ENCODE results near the gene EGFL6.
"Not testable (repeated sequence)": the region's sequence is repeated elsewhere in the genome, so short reads cannot be mapped to it uniquely, and the experiment has no call there.

The EGFL6 gene

GRCh38 chrX:13627306-13627705 is 57.9 kb downstream of the EGFL6 start:
- Mint-ChIP-seq H3K27me3 (peaks cover 2% of the 10 kb centered on the region), H3K4me3 (no peak overlapping the region), H3K36me3 (no peaks in the 10 kb centered on the region), H3K9me3 (no peaks in the 10 kb centered on the region), H3K27ac (no peak overlapping the region), H3K4me1 (no peaks in the 10 kb centered on the region)

DNA sequence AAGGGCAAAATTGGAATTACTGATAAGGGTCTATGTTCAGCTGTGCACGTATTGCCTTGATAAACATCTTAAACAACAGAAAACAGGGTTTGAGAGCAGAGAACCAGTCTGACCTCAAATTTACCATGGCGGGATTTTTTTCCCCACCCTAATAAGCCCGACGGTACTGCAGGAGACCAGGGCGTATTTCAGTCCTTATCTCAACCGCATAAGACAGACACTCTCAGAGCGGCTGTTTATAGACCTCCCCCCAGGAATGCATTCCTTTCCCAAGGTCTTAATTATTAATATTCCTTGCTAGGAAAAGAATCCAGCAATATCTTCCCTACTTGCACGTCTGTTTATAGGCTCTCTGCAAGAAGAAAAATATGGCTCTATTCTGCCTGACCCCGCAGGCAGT is 67.8 kb downstream of the EGFL6 start:
- not testable (repeated sequence) for H3K4me3 Mint-ChIP-seq, H3K9me3 Mint-ChIP-seq, H3K36me3 Mint-ChIP-seq, H3K4me1 Mint-ChIP-seq, H3K27me3 Mint-ChIP-seq, H3K27ac Mint-ChIP-seq

GRCh38 chrX:13638021-13638420 is 68.6 kb downstream of the EGFL6 start:
- Mint-ChIP-seq H3K9me3 (peaks cover 8% of the 10 kb centered on the region), H3K27ac (no peak overlapping the region), H3K4me3 (no peak overlapping the region), H3K4me1 (no peaks in the 10 kb centered on the region), H3K27me3 (no peaks in the 10 kb centered on the region), H3K36me3 (peaks cover 4% of the 10 kb centered on the region)

- Mint-ChIP-seq H3K4me1 (no peaks in the 10 kb centered on the region), H3K4me3 (no peak overlapping the region), H3K27me3 (no peaks in the 10 kb centered on the region)
Measured at GRCh38 chrX:13638826-13639225, 69.4 kb downstream of the EGFL6 start.

GRCh38 chrX:13641684-13642083 is 72.3 kb downstream of the EGFL6 start:
- H3K36me3 Mint-ChIP-seq, H3K9me3 Mint-ChIP-seq, H3K27me3 Mint-ChIP-seq, H3K27ac Mint-ChIP-seq, H3K4me1 Mint-ChIP-seq, H3K4me3 Mint-ChIP-seq: not testable (repeated sequence)

More at GRCh38 chrX:13638826-13639225, 69.4 kb downstream of the EGFL6 start:
- H3K9me3 Mint-ChIP-seq, result peaks cover 8% of the 10 kb centered on the region
- no peak overlapping the region for H3K27ac Mint-ChIP-seq
- peaks cover 4% of the 10 kb centered on the region for H3K36me3 Mint-ChIP-seq

DNA sequence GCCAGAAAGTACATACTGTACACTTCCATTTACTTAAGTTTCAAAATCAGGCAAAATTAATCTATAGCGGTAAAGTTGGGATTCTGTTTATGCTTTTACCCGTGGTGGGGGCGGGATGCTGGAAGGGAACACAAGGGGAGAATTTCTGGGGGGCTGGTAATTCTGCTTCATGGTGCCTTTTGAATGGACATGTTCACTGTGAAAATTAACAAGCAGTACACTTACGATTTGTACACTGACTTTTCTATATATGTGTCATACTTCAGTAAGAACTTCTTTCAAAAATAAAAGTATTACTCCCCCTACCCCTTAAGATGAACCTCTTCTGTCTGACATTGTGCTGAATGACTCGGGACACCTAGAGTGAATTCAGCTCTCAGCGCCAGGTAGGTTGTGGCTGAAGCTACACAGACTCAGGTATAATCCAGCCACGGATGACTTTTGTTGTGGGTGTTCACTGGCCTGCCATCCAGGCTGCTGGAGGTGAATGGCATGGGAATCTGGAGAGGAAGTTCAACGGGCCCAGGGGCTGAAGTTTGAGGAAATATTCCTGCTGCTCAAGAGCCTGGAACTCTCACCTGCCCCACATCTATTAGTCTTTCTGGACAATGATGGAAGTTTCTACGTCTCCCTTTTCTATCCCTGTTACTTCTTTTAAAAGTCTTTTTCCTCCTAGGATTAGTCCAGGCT is 76.2 kb downstream of the EGFL6 start:
- no peaks in the 10 kb centered on the region for H3K36me3 Mint-ChIP-seq
- H3K4me1 Mint-ChIP-seq, result peaks cover 5% of the 10 kb centered on the region
- H3K27me3 Mint-ChIP-seq, result no peaks in the 10 kb centered on the region
- H3K9me3 Mint-ChIP-seq, result no peaks in the 10 kb centered on the region
- H3K4me3 Mint-ChIP-seq, result no peak overlapping the region
- peak overlapping the region; percentile 65 for H3K27ac Mint-ChIP-seq

DNA sequence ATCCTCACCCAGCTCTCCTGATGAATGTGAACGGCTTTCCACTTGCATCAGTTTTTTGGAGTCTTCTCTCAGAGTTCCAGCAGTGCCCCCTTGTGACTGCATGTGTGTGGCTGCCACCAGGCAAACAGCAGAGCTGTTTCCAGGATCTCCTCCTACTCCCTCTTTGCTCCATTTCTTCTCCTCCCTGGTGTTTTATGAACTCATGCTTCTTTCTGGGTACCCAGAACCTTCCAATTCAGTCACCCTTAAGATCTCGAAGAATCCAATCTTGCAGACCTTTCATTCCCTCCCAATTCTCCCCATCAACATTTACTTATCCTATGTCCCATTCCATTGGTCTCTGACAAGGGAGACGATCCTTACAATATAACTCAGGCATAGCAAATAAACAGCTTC is 76.8 kb downstream of the EGFL6 start:
- Mint-ChIP-seq H3K36me3 (no peaks in the 10 kb centered on the region), H3K9me3 (no peaks in the 10 kb centered on the region), H3K4me3 (no peak overlapping the region), H3K4me1 (peaks cover 5% of the 10 kb centered on the region), H3K27me3 (no peaks in the 10 kb centered on the region), H3K27ac (peak overlapping the region; percentile 65)

- Mint-ChIP-seq H3K27me3 (no peaks in the 10 kb centered on the region), H3K9me3 (no peaks in the 10 kb centered on the region), H3K27ac (peak overlapping the region; percentile 89), H3K4me3 (peak overlapping the region; percentile 33), H3K36me3 (no peaks in the 10 kb centered on the region), H3K4me1 (peaks cover 11% of the 10 kb centered on the region)
Measured at GRCh38 chrX:13647709-13648212, 78.4 kb downstream of the EGFL6 start.

- not testable (repeated sequence) for H3K4me3 Mint-ChIP-seq, H3K36me3 Mint-ChIP-seq, H3K9me3 Mint-ChIP-seq, H3K27me3 Mint-ChIP-seq, H3K27ac Mint-ChIP-seq
- peaks cover 12% of the 10 kb centered on the region for H3K4me1 Mint-ChIP-seq
Measured at GRCh38 chrX:13648336-13648735, 78.9 kb downstream of the EGFL6 start.

DNA sequence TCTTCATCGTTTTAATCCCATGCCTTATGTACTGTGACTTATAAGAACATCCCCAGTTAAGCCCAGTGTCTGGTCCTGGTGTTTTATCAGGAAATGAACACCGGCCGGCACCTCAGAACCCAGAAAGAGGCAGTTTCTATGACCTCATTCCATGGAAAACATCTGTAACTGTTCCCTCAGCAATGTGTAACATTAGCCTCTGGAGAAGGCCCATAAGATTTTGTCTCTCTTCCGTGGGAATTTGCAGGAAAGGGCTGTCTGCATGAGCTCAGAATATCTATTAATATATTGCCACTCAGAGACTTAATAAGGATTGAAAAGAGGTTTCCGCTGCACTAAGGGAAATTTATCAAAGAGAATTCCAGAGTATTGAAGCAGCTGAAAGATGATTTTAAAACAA is 80.4 kb downstream of the EGFL6 start:
- Mint-ChIP-seq H3K27ac (no peak overlapping the region), H3K4me1 (peaks cover 19% of the 10 kb centered on the region), H3K9me3 (no peaks in the 10 kb centered on the region), H3K4me3 (no peak overlapping the region), H3K27me3 (no peaks in the 10 kb centered on the region), H3K36me3 (no peaks in the 10 kb centered on the region)

DNA sequence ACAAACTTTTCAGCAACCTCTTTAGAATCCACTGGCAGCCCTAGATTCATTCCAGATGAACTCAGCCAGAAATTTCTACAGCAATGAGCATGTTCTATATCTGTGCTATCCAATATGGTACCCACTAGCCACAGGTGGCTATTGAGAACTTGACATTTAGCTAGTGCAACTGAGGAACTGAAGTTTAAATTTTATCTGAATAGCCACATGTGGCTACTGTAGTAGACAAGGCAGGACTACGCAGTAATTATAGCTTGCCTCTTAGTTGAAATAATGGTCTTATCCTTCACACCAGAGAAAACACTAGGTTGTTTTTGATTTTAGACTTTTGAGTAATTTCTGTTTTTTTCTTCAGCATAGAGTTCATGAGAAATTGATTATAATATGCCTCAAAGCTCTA is 80.9 kb downstream of the EGFL6 start:
- Mint-ChIP-seq H3K36me3 (no peaks in the 10 kb centered on the region), H3K27ac (no peak overlapping the region), H3K4me3 (no peak overlapping the region), H3K4me1 (peaks cover 24% of the 10 kb centered on the region), H3K9me3 (no peaks in the 10 kb centered on the region), H3K27me3 (no peaks in the 10 kb centered on the region)

GRCh38 chrX:13651150-13651549 is 81.7 kb downstream of the EGFL6 start:
- Mint-ChIP-seq H3K27me3 (no peaks in the 10 kb centered on the region), H3K27ac (peak overlapping the region; percentile 8), H3K4me3 (no peak overlapping the region), H3K9me3 (no peaks in the 10 kb centered on the region), H3K36me3 (no peaks in the 10 kb centered on the region), H3K4me1 (peaks cover 23% of the 10 kb centered on the region)

- Mint-ChIP-seq H3K4me1 (peaks cover 22% of the 10 kb centered on the region), H3K36me3 (peaks cover 2% of the 10 kb centered on the region), H3K9me3 (no peaks in the 10 kb centered on the region), H3K4me3 (peak overlapping the region; percentile 89), H3K27me3 (no peaks in the 10 kb centered on the region), H3K27ac (peak overlapping the region; percentile 94)
Measured at GRCh38 chrX:13652287-13652793, 82.9 kb downstream of the EGFL6 start.

DNA sequence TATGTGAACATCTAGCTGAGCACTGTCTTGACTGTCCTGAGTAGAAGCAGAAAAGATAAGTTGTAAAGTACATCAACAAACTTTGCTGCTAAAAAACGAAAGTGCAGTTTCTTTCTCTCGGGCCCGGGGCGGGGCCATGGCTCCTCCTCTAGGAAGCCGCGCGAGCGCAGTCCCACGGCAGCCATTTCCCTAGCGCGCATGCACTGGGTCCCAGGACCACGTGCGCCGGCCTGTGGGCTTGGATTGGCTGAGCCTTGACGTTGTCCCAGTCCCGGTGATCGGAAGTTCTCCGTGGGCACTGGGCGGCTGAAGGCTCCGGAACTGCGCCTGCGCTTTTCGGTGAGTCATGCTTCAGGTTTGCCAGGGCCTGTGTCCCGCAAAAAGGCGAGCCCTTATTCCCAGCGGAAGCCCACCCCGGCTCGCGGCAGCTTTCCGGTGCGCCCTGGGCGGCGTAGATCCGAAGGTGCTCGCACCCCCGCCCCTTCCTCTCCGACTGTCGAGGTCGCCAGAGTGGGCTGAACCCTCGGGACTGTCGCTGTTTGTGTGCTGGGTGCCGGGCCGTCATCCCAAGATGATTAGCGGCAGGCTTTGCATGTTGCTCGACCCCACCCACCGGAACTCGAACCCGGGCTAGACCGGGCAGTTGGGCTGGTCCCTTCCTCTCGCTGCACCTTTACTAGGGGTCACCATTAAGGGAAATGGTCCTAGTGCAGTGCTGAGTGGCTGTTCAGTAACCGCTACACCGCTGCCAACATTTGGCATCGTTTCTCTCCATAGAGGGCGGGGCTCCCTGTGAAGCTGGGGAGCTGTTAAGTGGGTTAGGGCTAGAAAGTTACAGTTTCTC is 83.7 kb downstream of the EGFL6 start, which contains the start of gene TCEANC:
Gene TCEANC, plus strand, starts transcription at position 292 of the 844 bp plus-strand sequence. CDS start 9,368 bp downstream, outside the sequence.
- Mint-ChIP-seq H3K9me3 (no peaks in the 10 kb centered on the region), H3K36me3 (peaks cover 2% of the 10 kb centered on the region), H3K4me3 (peak within 1 kb of the TSS; percentile 89), H3K27me3 (no peaks in the 10 kb centered on the region), H3K4me1 (peaks cover 22% of the 10 kb centered on the region), H3K27ac (peak within 1 kb of the TSS; percentile 94)

DNA sequence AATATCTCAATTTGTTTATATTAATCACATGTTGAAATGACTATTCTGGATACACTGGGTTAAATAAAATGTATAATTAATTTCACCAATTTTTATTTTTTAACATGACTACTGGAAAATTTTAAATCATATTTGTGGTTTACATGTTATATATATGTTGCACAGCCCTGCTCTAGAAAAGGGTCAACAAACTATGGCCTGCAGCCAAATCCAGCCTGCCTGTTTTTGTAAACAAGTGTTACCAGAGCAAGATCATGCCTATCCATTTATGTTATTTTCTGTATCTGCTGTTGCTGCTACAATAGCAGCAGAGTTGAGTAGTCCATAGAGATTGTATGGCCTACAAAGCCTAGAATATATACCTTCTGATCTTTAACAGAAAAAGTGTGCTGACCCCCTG is 84.7 kb downstream of the EGFL6 start:
- Mint-ChIP-seq H3K36me3 (peaks cover 2% of the 10 kb centered on the region), H3K9me3 (no peaks in the 10 kb centered on the region), H3K27ac (peak overlapping the region; percentile 30), H3K27me3 (no peaks in the 10 kb centered on the region), H3K4me3 (no peak overlapping the region), H3K4me1 (peaks cover 30% of the 10 kb centered on the region)

GRCh38 chrX:13655674-13656073 is 86.3 kb downstream of the EGFL6 start:
- no peak overlapping the region for H3K4me3 Mint-ChIP-seq
- H3K36me3 Mint-ChIP-seq, result peaks cover 2% of the 10 kb centered on the region
- H3K27ac Mint-ChIP-seq, result no peak overlapping the region
- no peaks in the 10 kb centered on the region for H3K27me3 Mint-ChIP-seq
- H3K4me1 Mint-ChIP-seq, result peaks cover 31% of the 10 kb centered on the region
- no peaks in the 10 kb centered on the region for H3K9me3 Mint-ChIP-seq
